ENCODE results near the gene FAM156B.
"Not testable (repeated sequence)": the region's sequence is repeated elsewhere in the genome, so short reads cannot be mapped to it uniquely, and the experiment has no call there.

FAM156B gene

GRCh38 chrX:52896855-52897709 lies at the start of gene FAM156B:
TSS of gene FAM156B (plus strand) at chrX:52897330. CDS start at chrX:52907226, 9,896 bp downstream.
- not testable (repeated sequence) for DNase-seq (ENCODE audit: low read depth)

GRCh38 chrX:52852110-52852860 lies 44.8 kb upstream of the FAM156B start:
- peak; percentile 62 for DNase-seq (ENCODE audit: low read depth)

GRCh38 chrX:52856991-52857525 lies 40.1 kb upstream of the FAM156B start:
- not testable (repeated sequence) for DNase-seq (ENCODE audit: low read depth)

- DNase-seq (ENCODE audit: low read depth) = peak; percentile 1
Observed at GRCh38 chrX:52865343-52865998, 31.7 kb upstream of the FAM156B start.

GRCh38 chrX:52867610-52868348 lies 29.4 kb upstream of the FAM156B start, which contains the start of gene XAGE3:
TSS of gene XAGE3 (minus strand) at chrX:52868083. CDS start at chrX:52867133, 950 bp downstream.
- DNase-seq (ENCODE audit: low read depth) = no peak

GRCh38 chrX:52870046-52870445 lies 27.1 kb upstream of the FAM156B start:
- DNase-seq (ENCODE audit: low read depth) = peak; percentile 1

GRCh38 chrX:52873825-52874224 lies 23.3 kb upstream of the FAM156B start:
- DNase-seq (ENCODE audit: low read depth) = not testable (repeated sequence)

GRCh38 chrX:52874661-52875060 lies 22.5 kb upstream of the FAM156B start:
- no peak for DNase-seq (ENCODE audit: low read depth)

GRCh38 chrX:52875436-52875835 lies 21.7 kb upstream of the FAM156B start:
- DNase-seq (ENCODE audit: low read depth) = not testable (repeated sequence)

- not testable (repeated sequence) for DNase-seq (ENCODE audit: low read depth)
Observed at GRCh38 chrX:52876386-52876785, 20.7 kb upstream of the FAM156B start.

GRCh38 chrX:52887459-52887858 lies 9.7 kb upstream of the FAM156B start:
- not testable (repeated sequence) for DNase-seq (ENCODE audit: low read depth)

- not testable (repeated sequence) for DNase-seq (ENCODE audit: low read depth)
Observed at GRCh38 chrX:52888090-52888489, 9.0 kb upstream of the FAM156B start.

- not testable (repeated sequence) for DNase-seq (ENCODE audit: low read depth)
Observed at GRCh38 chrX:52896438-52896837, 692 bp upstream of the FAM156B start.

- not testable (repeated sequence) for DNase-seq (ENCODE audit: low read depth)
Observed at GRCh38 chrX:52905531-52905930, 8.4 kb downstream of the FAM156B start.

GRCh38 chrX:52906072-52906471 lies 8.9 kb downstream of the FAM156B start:
- not testable (repeated sequence) for DNase-seq (ENCODE audit: low read depth)

- not testable (repeated sequence) for DNase-seq (ENCODE audit: low read depth)
Observed at GRCh38 chrX:52907137-52907536, 10.0 kb downstream of the FAM156B start.

- not testable (repeated sequence) for DNase-seq (ENCODE audit: low read depth)
Observed at GRCh38 chrX:52907900-52908299, 10.8 kb downstream of the FAM156B start.

GRCh38 chrX:52909313-52909969 lies 12.3 kb downstream of the FAM156B start:
- DNase-seq (ENCODE audit: low read depth) = not testable (repeated sequence)

- DNase-seq (ENCODE audit: low read depth) = not testable (repeated sequence)
Observed at GRCh38 chrX:52913681-52914080, 16.6 kb downstream of the FAM156B start.

- DNase-seq (ENCODE audit: low read depth) = not testable (repeated sequence)
Observed at GRCh38 chrX:52914704-52915103, 17.6 kb downstream of the FAM156B start.

All from EH (cell line).